Stimulated activated naive CD8-positive, alpha-beta T cell treated with anti-CD3 and anti-CD28 coated beads, Interleukin-15, amount 100 ng/mL, for 72 hours (primary cell): ENCODE measurements around the gene ZNF496.
"Not testable (repeated sequence)": the region's sequence is repeated elsewhere in the genome, so short reads cannot be mapped to it uniquely, and the experiment has no call there.

ENCODE experiments used
- ATAC-seq: fragments of 150-1000 bp; cut with Tn5 transposase; 2 replicates; pipeline ENCODE4 v1.10.0; 2021; ENCODE audit warnings: mild to moderate bottlenecking, moderate library complexity
- DNase-seq, 2 donors: peaks; one replicate each; pipeline ENCODE4 v3.0.0; 2021 to 2022
- H3K27ac Mint-ChIP-seq, 2 donors: one replicate each; pipeline ENCODE4 v1.8.0; 2022; ENCODE audit warnings: mild to moderate bottlenecking in 2 of 2, mixed read lengths in 2 of 2, moderate library complexity in 2 of 2
- H3K27me3 Mint-ChIP-seq: one replicate; pipeline ENCODE4 v1.8.0; 2022; ENCODE audit warnings: mixed read lengths
- H3K4me1 Mint-ChIP-seq: one replicate; pipeline ENCODE4 v1.8.0; 2022; ENCODE audit warnings: mild to moderate bottlenecking, mixed read lengths
- H3K4me3 Mint-ChIP-seq, 2 donors: one replicate each; pipeline ENCODE4 v1.8.0; 2022; ENCODE audit warnings: mild to moderate bottlenecking in 2 of 2, mixed read lengths in 2 of 2, moderate library complexity in 1 of 2
- H3K9me3 Mint-ChIP-seq, 2 donors: one replicate each; pipeline ENCODE4 v1.8.0; 2022; ENCODE audit warnings: mixed read lengths in 2 of 2

ZNF496 gene

DNA sequence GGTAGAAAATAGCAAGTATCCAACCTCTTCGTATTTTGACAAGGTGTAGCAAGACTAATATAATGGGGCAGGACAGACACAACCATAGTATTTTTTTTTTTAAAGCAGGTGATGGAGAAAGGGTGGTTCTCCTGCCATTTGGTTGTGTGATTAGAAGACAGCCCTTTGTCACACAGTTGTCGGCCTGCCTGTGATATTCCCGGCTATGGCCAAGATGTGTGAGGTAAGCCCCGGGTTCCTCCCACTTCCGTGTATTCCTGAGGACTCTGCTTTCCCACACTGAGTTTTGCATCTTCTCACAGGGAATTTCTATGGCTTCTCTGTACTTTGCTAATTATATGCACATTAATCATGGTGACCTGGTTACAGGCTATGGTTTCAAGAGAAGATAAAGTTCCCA is 35.9 kb downstream of the ZNF496 start:
- no peaks in the 10 kb centered on the region for H3K27me3 Mint-ChIP-seq
- DNase-seq (no peak), ATAC-seq (no peak)
- no peak overlapping the region for H3K27ac Mint-ChIP-seq
- no peaks in the 10 kb centered on the region for H3K9me3 Mint-ChIP-seq
- no peak overlapping the region for H3K4me3 Mint-ChIP-seq
- peaks cover 11% of the 10 kb centered on the region for H3K4me1 Mint-ChIP-seq

DNA sequence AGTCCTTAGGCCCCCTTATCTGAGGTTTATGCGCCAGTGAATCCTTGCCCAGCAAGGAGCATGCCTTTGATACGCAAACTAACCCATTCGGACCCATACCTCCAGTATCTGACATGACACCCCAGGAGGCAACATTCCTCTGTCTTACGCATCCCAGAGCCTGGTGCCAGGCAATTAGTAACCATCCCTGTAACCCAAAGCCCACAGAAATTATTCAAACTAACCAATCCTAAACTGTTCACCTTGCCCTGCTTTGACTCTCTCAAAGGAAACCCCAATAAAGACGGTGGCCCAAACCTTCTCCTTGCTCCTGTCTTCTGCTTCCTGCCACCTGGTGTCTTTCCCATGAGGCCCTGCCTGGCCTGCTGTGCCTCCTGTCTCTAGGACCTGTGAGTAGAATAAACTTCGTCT is 36.4 kb downstream of the ZNF496 start:
- ATAC-seq: no peak
- no peak overlapping the region for H3K4me3 Mint-ChIP-seq
- peaks cover 11% of the 10 kb centered on the region for H3K4me1 Mint-ChIP-seq
- no peak for DNase-seq
- peak overlapping the region in 1 of 2 donors; percentile 8 for H3K27ac Mint-ChIP-seq
- no peaks in the 10 kb centered on the region for H3K27me3 Mint-ChIP-seq
- no peaks in the 10 kb centered on the region for H3K9me3 Mint-ChIP-seq

DNA sequence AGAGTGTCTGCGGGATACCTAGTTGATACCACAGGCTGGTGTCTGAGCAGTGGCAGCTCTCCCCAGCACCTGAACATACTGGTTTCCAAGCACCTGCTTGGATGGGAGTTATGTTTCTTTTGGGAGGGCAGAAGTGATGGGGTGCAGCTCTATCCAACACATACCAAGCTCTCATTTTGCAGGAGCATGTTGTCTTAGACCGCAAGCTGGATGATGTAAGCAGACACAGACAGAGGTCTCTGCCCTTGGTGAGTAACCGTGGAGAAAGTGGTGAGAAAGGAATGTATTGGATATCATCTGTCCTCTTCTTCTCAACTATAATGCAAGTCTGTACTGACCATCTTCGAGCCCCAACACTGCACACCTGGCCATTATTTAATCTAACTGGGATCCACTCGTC is 37.4 kb downstream of the ZNF496 start:
- DNase-seq (no peak), ATAC-seq (no peak)
- H3K4me3 Mint-ChIP-seq: no peak overlapping the region
- H3K27ac Mint-ChIP-seq: no peak overlapping the region
- peaks cover 0 to 4% of the 10 kb centered on the region in 2 donors for H3K9me3 Mint-ChIP-seq
- peaks cover 11% of the 10 kb centered on the region for H3K4me1 Mint-ChIP-seq
- H3K27me3 Mint-ChIP-seq: no peaks in the 10 kb centered on the region

DNA sequence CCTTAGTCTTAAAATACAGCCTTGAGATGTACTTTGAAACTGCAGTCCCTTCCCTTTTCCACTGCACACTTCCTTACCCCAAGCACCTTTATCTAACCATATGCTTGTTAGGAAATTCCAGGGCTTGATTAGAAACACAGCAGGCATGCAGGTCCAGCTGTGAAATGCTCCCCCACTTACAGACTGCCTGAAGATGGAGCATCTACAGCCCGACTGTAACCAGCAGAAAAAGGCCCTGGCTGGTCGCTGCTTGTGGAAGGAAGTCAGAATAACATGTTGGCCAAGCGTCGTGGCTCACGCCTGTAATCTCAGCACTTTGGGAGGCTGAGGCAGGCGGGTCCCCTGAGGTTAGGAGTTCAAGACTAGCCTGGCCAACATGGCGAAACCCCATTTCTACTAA is 38.6 kb downstream of the ZNF496 start:
- H3K4me1 Mint-ChIP-seq: peaks cover 10% of the 10 kb centered on the region
- no peak for ATAC-seq
- no peaks in the 10 kb centered on the region for H3K27me3 Mint-ChIP-seq
- peaks cover 0 to 16% of the 10 kb centered on the region in 2 donors for H3K9me3 Mint-ChIP-seq
- no peak overlapping the region for H3K27ac Mint-ChIP-seq
- no peak overlapping the region for H3K4me3 Mint-ChIP-seq
- no peak for DNase-seq

DNA sequence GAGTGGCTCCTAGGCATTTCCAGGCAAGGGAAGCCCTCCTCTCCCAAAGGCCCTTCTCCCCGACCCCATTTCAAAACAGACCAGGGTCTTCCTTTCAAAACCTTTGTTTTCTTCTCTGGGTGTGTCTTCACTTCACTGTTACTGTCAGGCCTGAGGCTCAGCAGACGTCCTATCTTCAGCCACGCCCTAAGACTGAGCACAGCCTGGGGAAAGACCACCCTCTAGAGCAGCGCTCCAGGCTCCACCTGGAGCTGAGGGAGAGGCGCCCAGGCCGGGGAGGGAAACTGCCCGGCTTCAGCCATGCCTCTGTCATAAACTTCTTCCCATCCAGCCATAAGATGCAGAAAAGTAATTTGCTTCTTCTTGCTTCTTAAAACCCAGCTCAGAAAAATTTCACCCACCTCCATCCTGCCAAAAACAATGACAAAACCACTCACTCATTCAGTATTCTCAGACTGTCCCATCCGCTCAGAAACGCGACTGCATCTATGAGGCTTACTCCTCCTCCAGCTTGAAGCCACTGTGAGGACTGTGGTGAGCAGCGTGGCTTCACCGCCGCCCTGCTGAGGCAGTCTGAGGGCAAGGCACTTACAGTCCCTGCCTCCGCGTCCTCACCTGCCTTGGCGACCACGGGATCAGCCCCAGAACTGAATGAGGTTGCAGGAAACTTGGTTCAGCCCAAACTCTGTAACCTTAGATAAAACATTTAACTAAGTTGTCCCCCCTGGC is 39.7 kb downstream of the ZNF496 start:
- Mint-ChIP-seq H3K4me3 (no peak overlapping the region), H3K4me1 (no peaks in the 10 kb centered on the region), H3K27me3 (no peaks in the 10 kb centered on the region), H3K9me3 (peaks cover 3 to 27% of the 10 kb centered on the region in 2 donors), H3K27ac (peak overlapping the region in 1 of 2 donors; percentile 8)
- ATAC-seq: peak; percentile 85
- peak in 1 of 2 donors; percentile 27 for DNase-seq

DNA sequence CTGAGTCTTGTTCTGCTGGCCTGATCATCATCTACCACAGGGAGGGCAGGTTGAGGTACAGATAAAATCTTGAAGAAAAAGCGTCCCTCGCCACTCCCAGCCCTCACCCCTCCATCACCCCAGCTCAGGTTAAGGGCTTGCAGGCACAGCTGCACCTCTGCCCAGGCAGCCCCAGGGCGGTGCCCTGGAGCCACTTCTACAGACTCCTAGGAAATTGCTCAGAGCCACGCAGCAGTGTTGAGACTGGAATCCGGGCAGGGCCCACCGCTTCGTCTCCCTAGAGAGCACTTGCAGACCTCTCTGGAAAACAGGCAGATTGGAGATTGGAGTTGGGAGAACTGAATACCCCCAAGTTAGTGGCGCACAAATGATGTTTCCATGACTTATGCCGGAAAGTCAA is 40.5 kb downstream of the ZNF496 start:
- no peak overlapping the region for H3K4me3 Mint-ChIP-seq
- no peak for DNase-seq
- no peak for ATAC-seq
- H3K4me1 Mint-ChIP-seq: no peaks in the 10 kb centered on the region
- peaks cover 5 to 35% of the 10 kb centered on the region in 2 donors for H3K9me3 Mint-ChIP-seq
- no peak overlapping the region for H3K27ac Mint-ChIP-seq
- no peaks in the 10 kb centered on the region for H3K27me3 Mint-ChIP-seq

DNA sequence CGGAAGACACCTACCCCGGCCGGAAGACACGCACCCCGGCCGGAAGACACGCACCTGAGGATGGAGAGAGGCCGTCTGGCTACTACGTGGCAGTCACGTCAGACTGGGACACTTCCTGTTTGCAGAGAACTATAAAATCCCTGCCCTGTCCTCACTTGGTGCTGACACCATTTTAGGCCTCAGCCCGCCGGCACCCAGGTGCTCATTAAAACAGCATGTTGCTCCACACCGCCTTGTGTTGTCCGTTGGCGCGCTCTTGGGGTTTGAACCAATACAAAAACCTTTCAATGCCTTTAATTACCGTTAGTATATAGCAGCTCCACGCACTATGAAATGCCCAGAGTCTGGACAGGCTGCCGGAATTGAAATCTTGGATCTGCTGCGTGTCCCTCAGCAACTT is 41.1 kb downstream of the ZNF496 start:
- Mint-ChIP-seq H3K27me3 (no peaks in the 10 kb centered on the region), H3K4me3 (no peak overlapping the region), H3K4me1 (no peaks in the 10 kb centered on the region), H3K9me3 (peaks cover 9 to 41% of the 10 kb centered on the region in 2 donors), H3K27ac (no peak overlapping the region)
- ATAC-seq (no peak), DNase-seq (no peak)

DNA sequence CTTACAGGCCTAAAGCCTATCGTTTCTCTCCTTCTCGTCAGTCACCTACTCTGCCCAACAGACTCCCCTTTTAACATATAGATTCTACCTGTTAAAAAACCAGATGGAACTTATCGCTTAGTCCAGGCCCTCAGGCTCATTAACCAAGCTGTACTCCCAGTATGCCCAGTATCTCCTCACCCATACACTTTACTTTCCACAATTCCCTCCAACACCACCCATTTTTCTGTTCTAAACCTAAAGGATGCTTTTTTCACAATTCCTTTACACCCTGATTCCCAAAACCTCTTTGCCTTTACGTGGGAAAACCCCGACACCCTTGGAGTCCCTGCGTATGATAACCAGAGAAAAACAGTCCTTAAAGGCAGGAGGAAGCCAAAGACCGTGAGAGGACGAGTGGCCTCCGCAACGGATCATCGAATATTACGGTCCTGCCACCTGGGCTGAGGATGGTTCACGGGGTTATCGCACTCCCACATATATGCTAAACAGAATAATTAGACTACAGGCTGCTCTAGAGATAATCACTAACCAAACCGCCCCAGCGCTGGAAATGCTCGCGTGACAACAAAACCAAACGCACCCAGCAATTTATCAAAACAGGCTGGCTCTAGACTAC is 42.3 kb downstream of the ZNF496 start:
- not testable (repeated sequence) for DNase-seq, H3K4me1 Mint-ChIP-seq, H3K4me3 Mint-ChIP-seq, ATAC-seq, H3K27me3 Mint-ChIP-seq
- Mint-ChIP-seq H3K27ac (peak overlapping the region in 1 of 2 donors; percentile 86), H3K9me3 (peaks cover 9 to 48% of the 10 kb centered on the region in 2 donors)

DNA sequence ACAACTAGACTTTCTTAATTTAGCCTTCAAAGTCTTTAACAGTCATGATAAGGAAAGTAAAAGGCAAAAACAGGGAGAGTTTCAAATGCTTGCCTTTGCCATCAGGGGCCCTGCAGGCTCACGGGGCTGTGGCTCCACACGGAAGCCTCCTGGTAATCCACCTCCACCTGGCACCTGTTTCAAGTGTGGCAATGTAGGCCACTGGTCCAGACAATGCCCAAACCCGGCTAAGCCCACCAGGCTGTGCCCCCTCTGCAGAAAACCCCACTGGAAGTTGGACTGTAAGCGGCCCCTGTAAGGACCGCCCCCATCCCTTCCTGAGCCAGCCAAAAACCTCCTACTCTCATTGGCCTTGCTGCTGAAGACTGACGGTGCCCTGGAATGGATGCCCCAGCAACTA is 43.3 kb downstream of the ZNF496 start:
- H3K9me3 Mint-ChIP-seq: peaks cover 9 to 48% of the 10 kb centered on the region in 2 donors
- H3K4me1 Mint-ChIP-seq: no peaks in the 10 kb centered on the region
- no peak overlapping the region for H3K4me3 Mint-ChIP-seq
- no peak for ATAC-seq
- no peaks in the 10 kb centered on the region for H3K27me3 Mint-ChIP-seq
- H3K27ac Mint-ChIP-seq: no peak overlapping the region
- no peak for DNase-seq

DNA sequence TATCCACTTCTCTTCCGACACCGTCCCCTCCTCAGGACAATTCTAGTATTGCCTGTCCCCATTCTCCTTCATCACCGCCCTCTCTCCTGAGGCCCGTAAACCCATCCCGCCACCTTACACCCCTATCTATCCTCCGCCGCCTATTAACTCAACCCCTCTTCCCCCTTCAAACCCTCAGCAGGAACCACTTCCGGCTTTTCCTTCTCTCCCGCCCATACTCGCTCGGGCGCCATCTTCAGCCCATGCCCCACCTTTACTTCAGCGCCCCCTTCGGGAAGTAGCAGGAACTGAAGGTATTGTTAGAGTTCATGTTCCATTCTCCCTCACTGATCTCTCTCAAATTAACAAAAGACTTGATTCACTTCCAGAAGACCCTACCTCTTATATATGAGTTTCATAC is 44.2 kb downstream of the ZNF496 start:
- ATAC-seq: no peak
- Mint-ChIP-seq H3K9me3 (peaks cover 9 to 48% of the 10 kb centered on the region in 2 donors), H3K27ac (no peak overlapping the region), H3K4me3 (no peak overlapping the region), H3K4me1 (no peaks in the 10 kb centered on the region), H3K27me3 (no peaks in the 10 kb centered on the region)
- no peak for DNase-seq

DNA sequence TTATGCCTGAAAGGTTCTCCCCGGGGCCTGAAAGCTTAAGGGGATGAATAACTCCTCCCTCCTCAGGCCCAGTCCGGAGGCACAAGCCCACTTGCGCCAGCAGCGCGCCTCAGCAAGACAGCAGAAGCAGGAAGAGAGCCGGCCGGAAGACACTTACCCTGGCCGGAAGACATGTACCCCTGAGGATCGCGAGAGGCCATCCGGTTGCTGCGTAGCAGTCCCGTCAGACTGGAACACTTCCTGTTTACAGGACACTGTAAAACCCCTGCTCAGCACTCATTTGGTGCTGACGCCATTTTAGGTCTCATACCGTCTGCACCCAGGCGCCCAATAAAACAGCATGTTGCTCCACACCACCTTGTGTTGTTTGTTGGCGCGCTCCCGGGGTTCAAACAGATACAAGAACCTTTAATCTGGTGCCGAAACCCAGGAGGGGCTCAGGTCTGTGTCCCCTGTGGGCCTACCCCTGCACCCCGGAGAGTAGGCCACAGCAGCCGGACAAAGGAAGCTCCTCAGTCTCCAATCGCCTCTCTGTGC is 45.5 kb downstream of the ZNF496 start:
- no peaks in the 10 kb centered on the region for H3K4me1 Mint-ChIP-seq
- no peak overlapping the region for H3K4me3 Mint-ChIP-seq
- no peak overlapping the region for H3K27ac Mint-ChIP-seq
- DNase-seq (no peak), ATAC-seq (no peak)
- H3K27me3 Mint-ChIP-seq: no peaks in the 10 kb centered on the region
- peaks cover 9 to 48% of the 10 kb centered on the region in 2 donors for H3K9me3 Mint-ChIP-seq

DNA sequence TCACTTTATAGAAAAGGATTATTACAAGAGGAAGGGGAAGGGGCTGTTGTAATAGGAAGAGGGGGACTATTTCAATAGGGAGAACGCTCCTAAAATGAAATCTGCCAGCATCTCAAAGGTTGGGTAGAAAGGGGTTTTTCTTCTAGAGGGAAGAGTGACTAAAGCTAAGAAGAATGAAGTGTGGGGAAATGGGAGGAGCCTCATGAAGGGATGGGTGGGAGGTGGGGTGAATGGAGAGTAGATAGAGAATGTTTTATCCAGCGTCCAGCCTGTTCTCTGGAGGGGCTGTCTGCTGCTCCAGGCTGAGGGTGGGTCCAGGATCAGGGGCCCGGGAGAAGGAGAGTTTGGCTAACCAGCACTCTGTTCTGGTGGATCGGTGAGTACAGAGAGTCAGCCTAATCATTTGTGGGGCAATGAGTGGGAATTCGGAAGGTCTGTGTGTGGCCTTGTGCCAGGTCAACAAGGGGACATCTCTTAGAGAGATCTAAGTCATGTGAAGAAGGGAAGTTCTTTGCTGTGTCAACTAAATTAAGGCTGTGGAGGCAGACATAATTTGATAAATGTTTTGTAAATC is 50.6 kb downstream of the ZNF496 start:
- H3K27ac Mint-ChIP-seq: peak overlapping the region in 1 of 2 donors; percentile 20
- H3K4me3 Mint-ChIP-seq: no peak overlapping the region
- ATAC-seq (no peak), DNase-seq (no peak)
- peaks cover 6 to 13% of the 10 kb centered on the region in 2 donors for H3K9me3 Mint-ChIP-seq
- no peaks in the 10 kb centered on the region for H3K4me1 Mint-ChIP-seq
- no peaks in the 10 kb centered on the region for H3K27me3 Mint-ChIP-seq

DNA sequence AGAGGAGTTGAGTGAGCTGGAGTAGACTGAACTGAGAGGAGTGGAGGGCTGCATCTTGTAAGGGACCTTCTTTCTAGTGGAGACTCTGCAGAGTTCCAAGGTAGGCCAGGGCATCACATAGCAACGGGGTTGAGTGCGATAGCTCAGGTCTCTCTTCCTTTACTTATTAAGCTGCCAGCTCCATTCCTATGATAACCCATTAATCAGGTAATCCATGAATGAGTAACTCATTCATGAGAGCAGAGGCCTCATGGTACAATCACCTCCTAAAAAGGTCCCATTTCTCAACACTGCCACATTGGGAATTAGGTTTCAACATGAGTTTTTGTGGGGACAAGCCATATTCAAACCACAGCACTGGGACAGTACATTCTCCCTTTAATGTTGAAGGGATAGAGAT is 54.5 kb downstream of the ZNF496 start:
- DNase-seq: no peak
- no peaks in the 10 kb centered on the region for H3K27me3 Mint-ChIP-seq

DNA sequence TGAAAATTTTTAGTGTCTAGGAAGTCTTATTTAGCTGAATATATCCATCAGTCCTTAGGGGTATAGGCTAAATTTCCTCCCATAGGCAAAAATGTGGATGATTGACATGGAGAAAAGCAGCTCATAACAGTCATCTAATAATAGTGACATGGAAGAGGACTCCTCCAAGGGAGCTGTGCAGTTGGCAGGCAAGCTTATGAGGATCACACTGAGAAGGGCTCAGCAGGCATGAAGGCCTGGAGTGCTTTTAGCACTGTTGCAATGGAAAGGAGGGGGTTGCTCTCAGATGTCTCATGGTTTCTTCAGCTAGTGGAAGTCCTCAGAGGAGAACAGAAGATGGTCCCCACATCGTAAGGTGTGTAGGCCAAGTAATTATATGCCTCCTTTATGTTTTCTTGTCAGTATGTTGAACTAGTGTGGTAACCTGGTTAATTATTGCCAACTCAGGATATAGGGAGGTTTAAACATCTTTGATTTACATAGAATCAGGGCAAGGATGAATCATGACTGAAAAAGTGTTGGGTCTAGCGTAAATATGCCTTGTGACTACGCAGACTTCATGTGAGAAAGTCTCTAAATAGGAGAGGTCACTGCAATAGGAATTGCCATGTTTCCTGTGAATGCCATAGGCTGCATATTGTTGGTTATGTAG is 56.9 kb downstream of the ZNF496 start:
- H3K27me3 Mint-ChIP-seq: no peaks in the 10 kb centered on the region
- H3K9me3 Mint-ChIP-seq: peaks cover 14 to 20% of the 10 kb centered on the region in 2 donors
- ATAC-seq (no peak), DNase-seq (no peak)
- no peak overlapping the region for H3K27ac Mint-ChIP-seq
- no peak overlapping the region for H3K4me3 Mint-ChIP-seq
- H3K4me1 Mint-ChIP-seq: no peaks in the 10 kb centered on the region

More for the DNA sequence above, 54.5 kb downstream of the ZNF496 start:
- Mint-ChIP-seq H3K4me3 (no peak overlapping the region), H3K9me3 (peaks cover under 1 to 8% of the 10 kb centered on the region in 2 donors), H3K27ac (no peak overlapping the region), H3K4me1 (no peaks in the 10 kb centered on the region)
- no peak for ATAC-seq

DNA sequence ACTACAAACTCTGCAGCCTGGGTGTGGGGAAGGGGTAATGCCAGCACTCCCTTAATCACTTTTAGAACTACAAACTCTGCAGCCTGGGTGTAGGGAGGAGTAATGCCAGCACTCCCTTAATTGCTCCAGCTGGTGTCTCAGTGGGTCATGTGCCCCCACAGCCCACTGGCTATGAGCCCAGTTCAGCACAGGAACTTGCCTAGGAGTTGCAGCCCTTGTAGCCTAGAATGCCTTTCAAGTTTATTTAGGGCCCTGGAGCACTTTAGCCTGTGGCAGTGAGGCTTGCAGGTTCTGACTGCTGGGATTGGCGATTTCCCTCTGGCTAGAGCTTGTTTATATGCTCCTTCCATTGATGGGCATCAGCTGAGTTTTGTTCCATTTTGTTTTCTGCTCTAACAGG is 58.7 kb downstream of the ZNF496 start:
- H3K4me3 Mint-ChIP-seq: no peak overlapping the region
- no peaks in the 10 kb centered on the region for H3K27me3 Mint-ChIP-seq
- H3K4me1 Mint-ChIP-seq: no peaks in the 10 kb centered on the region
- DNase-seq: no peak
- no peak for ATAC-seq
- H3K9me3 Mint-ChIP-seq: peaks cover 14 to 20% of the 10 kb centered on the region in 2 donors
- no peak overlapping the region for H3K27ac Mint-ChIP-seq

DNA sequence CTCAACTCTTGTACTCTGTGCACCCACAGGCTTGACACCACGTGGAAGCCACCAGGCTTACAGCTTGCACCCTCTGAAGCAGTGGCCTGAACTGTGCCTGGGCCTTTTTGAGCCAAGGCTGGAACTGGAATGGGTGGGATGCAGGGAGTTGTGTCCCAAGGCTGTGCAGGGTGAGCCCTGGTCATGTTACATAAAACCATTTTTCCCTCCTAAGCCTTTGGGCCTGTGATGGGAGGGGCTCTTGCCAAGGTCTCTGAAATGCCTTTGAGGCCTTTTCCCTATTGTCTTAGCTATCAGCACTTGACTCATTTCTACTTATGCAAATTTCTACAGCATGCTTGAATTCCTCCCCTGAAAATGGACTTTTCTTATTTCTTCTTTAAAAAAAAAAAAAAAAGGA is 61.7 kb downstream of the ZNF496 start:
- ATAC-seq: no peak
- H3K4me1 Mint-ChIP-seq: no peaks in the 10 kb centered on the region
- no peaks in the 10 kb centered on the region for H3K27me3 Mint-ChIP-seq
- no peak overlapping the region for H3K27ac Mint-ChIP-seq
- H3K9me3 Mint-ChIP-seq: peaks cover 18 to 29% of the 10 kb centered on the region in 2 donors
- H3K4me3 Mint-ChIP-seq: no peak overlapping the region
- DNase-seq: no peak
